Adrenal gland (tissue), 12 donors: ENCODE data around the gene PER1. TPM values are rescaled to one million over a fixed set of nuclear protein-coding genes. Genes with fewer than 3 reads are reported as not detected.

ENCODE experiments used
- DNase-seq, 7 donors: peaks; one replicate each; pipeline ENCODE4 v3.0.0-alpha.2; 2019 to 2020
- H3K27ac ChIP-seq, 5 donors: fragments of 200-600 bp; sonication (generic) in 4 of 5; 1 replicate in 3 of 5; 2 replicates in 2 of 5; pipeline versions ENCODE4 v1.5.1 to v1.8.0; 2016 to 2020; ENCODE audit warnings: mild to moderate bottlenecking in 1 of 5
- H3K27me3 ChIP-seq: fragments of 200-600 bp; 2 replicates; pipeline ENCODE4 v1.8.0; 2021
- H3K36me3 ChIP-seq, 2 donors: fragments of 200-600 bp; replicated peaks in 1 of 2; 1 replicate in 1 of 2; 2 replicates in 1 of 2; pipeline versions ENCODE4 v1.5.1 to v1.8.0; 2018 to 2022
- H3K4me1 ChIP-seq, 2 donors: fragments of 200-600 bp; replicated peaks in 1 of 2; 1 replicate in 1 of 2; 2 replicates in 1 of 2; pipeline versions ENCODE4 v1.5.1 to v1.8.0; 2018 to 2021
- H3K4me3 ChIP-seq, 4 donors: fragments of 200-600 bp; sonication (generic) in 3 of 4; one replicate each; pipeline ENCODE4 v1.5.1; 2016 to 2018
- H3K9me3 ChIP-seq, 3 donors: fragments of 200-600 bp; sonication (generic) in 1 of 3; replicated peaks in 1 of 3; 1 replicate in 2 of 3; 2 replicates in 1 of 3; pipeline versions ENCODE4 v1.5.1 to v1.8.0; 2016 to 2021
- CTCF ChIP-seq, 6 experiments: fragments of 450-650 bp in 4 of 6; fragments of 200-600 bp in 2 of 6; sonication (generic) in 1 of 6; IDR thresholded peaks; 1 replicate in 5 of 6; 2 replicates in 1 of 6; pipeline versions ENCODE4 v1.5.1 to v1.8.0; 2016 to 2021; ENCODE audit warnings: antibody characterized with exemption in 6 of 6, mild to moderate bottlenecking in 2 of 6, moderate library complexity in 1 of 6
- POLR2A ChIP-seq, 2 donors: fragments of 450-650 bp; IDR thresholded peaks; one replicate each; pipeline ENCODE4 v1.6.1; 2017; ENCODE audit warnings: antibody characterized with exemption in 2 of 2, mild to moderate bottlenecking in 2 of 2, moderate library complexity in 1 of 2
- WGBS, 4 donors: extraction: QIAGEN DNeasy Blood & Tissue Kit in 2 of 4; methylation state at CpG; one replicate each; pipeline versions ENCODE4 v1.1.5 to v1.1.7; 2013 to 2017; 5-methylcytosine and 5-hydroxymethylcytosine counted together
- intact Hi-C, 2 donors: fragments of 100-400 bp; cut with DNase I; formaldehyde crosslinking; loops; one replicate each; pipeline versions ENCODE4 v1.14.1 to v1.15.0; 2022 to 2023
- polyA plus RNA-seq, 3 donors: library from polyadenylated mRNA; stranded (reverse); fragments of 200-250 nt in 2 of 3; fragments of 350-450 nt in 1 of 3; fragmentation: Illumina TruSeq in 1 of 3; extraction: RNeasy Lipid Tissue Mini Kit (QIAGEN cat#74804) in 1 of 3; gene quantifications; one replicate each; pipeline ENCODE4 v1.2.3, GENCODE V29; 2013 to 2014
- total RNA-seq, 9 donors: library from RNA; depleted of rRNA in 4 of 9; stranded (reverse); fragments of >200 nt in 4 of 9; fragments of 120-200 nt in 1 of 9; fragmentation: NEBNext Ultra II Directional in 1 of 9; extraction: Animal tissue kit (Norgen Biotek cat#: 25700) in 1 of 9; gene quantifications; one replicate each; pipeline versions ENCODE4 v1.1.0 to v1.2.4, GENCODE V29; 2013 to 2023
- donor health status: healthy with polysubstance abuse.
- donor health status: Bipolar disorder and iron deficiency.
- donor health status: DM: yes; HTN: yes; CAD: no.
- donor health status: DM: no; HTN: no; CAD: no.
- donor health status: DM: no; HTN: no; CAD: no.
- donor health status: DM: yes; HTN: yes; CAD: no.

The PER1 gene
- total and polyA plus RNA-seq, 12 donors, result 9.9 to 360 (median 108) TPM

DNA sequence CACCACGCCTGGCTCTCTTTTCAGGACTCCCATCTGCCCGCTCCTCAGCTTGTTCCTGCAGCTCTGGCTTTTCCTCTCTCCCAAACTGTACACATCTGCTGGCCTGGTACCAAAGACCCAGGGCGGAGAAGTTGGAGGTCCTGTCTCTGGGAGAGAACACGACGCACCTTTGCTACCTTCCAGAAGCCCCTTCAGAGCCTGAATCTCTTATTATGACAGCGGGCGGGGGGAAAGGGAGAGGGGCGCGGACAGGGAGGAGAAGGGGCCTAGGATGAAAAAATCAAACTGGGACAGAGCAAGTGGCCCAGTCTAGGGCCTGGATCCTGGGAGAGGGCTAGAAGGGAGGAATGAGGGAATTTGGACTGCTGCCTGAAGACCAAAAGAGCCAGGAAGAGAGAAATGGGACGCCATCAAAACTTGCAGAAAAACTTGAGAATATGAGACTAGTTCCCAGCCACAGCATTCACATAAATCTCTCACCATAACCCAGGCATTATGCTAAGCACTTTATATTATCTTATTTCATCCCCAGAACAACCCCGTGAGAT lies 2.5 kb upstream of the PER1 start:
- Histone ChIP-seq H3K27ac (peak overlapping the region; percentile 99 to 100 (median 100)), H3K36me3 (peaks cover 0 to 21% of the 10 kb centered on the region in 2 donors), H3K9me3 (no peaks in the 10 kb centered on the region), H3K27me3 (no peaks in the 10 kb centered on the region), H3K4me3 (peak overlapping the region; percentile 29 to 99 (median 84)), H3K4me1 (peaks cover 33 to 41% of the 10 kb centered on the region in 2 donors)
- 13 to 18% (median 15%) methylated on average over 11 of the region's 11 CpGs for whole genome bisulfite sequencing, 4 donors
- no peak for DNase-seq
- TF ChIP-seq POLR2A (IDR thresholded peaks at IDR 0.05) (peak; percentile 1), CTCF (IDR thresholded peaks at IDR 0.05) (no peak)
- intact Hi-C loops, result no loop called here

DNA sequence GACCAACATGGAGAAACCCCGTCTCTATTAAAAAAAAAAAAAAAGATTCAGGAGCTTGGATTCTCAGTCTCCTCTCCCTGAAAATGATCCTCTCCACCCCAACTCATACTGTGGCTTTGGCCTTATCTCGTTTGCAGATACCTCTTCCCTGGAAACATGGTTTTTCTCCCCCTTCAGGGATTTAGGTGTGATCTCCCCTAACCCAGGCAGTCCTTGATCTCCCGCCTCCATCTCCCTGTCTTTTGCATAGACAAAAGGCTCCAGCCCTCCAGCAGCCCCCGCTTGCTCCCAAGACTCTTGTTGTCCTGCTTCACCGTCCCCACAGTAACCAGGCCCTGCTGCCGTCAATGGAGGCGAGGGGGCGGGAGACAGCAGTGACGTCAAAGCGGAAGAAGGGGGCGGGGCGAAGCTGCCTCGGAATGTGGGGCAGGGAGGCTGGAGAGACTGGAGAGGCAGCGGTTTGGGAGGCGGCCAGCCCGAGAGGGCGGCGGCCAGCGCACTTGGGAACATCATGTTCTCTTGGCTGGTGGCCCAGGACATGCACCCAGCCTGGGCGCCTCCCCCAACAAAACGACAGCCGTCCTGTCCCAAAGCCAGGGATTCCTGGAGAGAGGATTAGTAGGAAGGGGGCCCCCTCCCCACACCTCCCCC lies 1.9 kb upstream of the PER1 start:
- no peaks in the 10 kb centered on the region for H3K27me3 ChIP-seq
- H3K4me3 ChIP-seq, result peak overlapping the region in 3 of 4 donors; percentile 5 to 93 (median 74)
- peak overlapping the region; percentile 99 to 100 (median 100) for H3K27ac ChIP-seq
- peak; percentile 99 to 100 (median 100) for DNase-seq
- intact Hi-C loops, result no loop called here
- TF ChIP-seq CTCF (IDR thresholded peaks at IDR 0.05), result no peak
- peak; percentile 81 to 88 for TF ChIP-seq POLR2A (IDR thresholded peaks at IDR 0.05)
- peaks cover 0 to 21% of the 10 kb centered on the region in 2 donors for H3K36me3 ChIP-seq
- peaks cover 34 to 39% of the 10 kb centered on the region in 2 donors for H3K4me1 ChIP-seq
- H3K9me3 ChIP-seq, result no peaks in the 10 kb centered on the region
- WGBS, 4 donors, result 0 to 2% (median 1%) methylated on average over 12 to 22 of the region's 22 CpGs

- H3K4me3 ChIP-seq, result peak overlapping the region in 2 of 4 donors; percentile 5 to 93
- H3K27ac ChIP-seq, result peak overlapping the region; percentile 99 to 100 (median 100)
- intact Hi-C loops, result no loop called here
- H3K4me1 ChIP-seq, result peaks cover 34% of the 10 kb centered on the region in 2 donors
- 6 to 10% (median 9%) methylated on average over 13 of the region's 13 CpGs for WGBS, 4 donors
- TF ChIP-seq POLR2A (IDR thresholded peaks at IDR 0.05) (peak; percentile 43 to 63), CTCF (IDR thresholded peaks at IDR 0.05) (no peak)
- no peaks in the 10 kb centered on the region for H3K9me3 ChIP-seq
- peaks cover 0 to 27% of the 10 kb centered on the region in 2 donors for H3K36me3 ChIP-seq
- H3K27me3 ChIP-seq, result no peaks in the 10 kb centered on the region
- peak; percentile 82 to 95 (median 92) for DNase-seq
Observed at GRCh38 chr17:8153525-8153956, 1.3 kb upstream of the PER1 start.

DNA sequence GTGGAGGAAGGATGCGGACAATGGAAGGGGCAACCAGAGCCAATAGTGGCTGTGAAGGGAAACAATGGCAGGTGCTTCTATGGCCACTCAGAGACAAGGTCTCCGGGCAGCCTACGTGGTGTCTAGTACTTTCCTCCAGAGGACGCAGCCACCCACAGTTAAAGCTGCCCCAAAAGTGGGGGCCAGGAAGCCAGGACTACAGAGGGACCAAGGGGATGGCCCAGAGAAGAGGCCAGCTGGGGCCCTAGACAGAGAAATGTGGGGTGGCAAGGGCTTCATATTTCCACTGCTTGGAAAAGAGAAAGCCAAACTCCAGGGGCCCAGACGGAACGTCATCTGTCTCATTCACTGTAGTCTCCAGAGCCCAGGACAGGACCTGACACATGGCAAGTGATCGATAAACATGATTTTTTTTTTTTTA lies 837 bp upstream of the PER1 start:
- no peaks in the 10 kb centered on the region for H3K9me3 ChIP-seq
- peak in 5 of 7 donors; percentile 42 to 75 (median 56) for DNase-seq
- peak overlapping the region; percentile 99 to 100 (median 100) for H3K27ac ChIP-seq
- intact Hi-C loops, result no loop called here
- TF ChIP-seq CTCF (IDR thresholded peaks at IDR 0.05), result no peak
- TF ChIP-seq POLR2A (IDR thresholded peaks at IDR 0.05), result no peak
- WGBS, 4 donors, result 36 to 64% (median 48%) methylated on average over 7 of the region's 7 CpGs
- peak overlapping the region in 1 of 4 donors; percentile 93 for H3K4me3 ChIP-seq
- peaks cover 31 to 34% of the 10 kb centered on the region in 2 donors for H3K4me1 ChIP-seq
- H3K27me3 ChIP-seq, result no peaks in the 10 kb centered on the region
- peaks cover 0 to 32% of the 10 kb centered on the region in 2 donors for H3K36me3 ChIP-seq
